ENCODE data around the gene PICK1.

Gene PICK1

GRCh38 chr22:38124236-38124974 lies 67.2 kb downstream of the PICK1 start:
- DNase-seq (ENCODE audit: insufficient read length, low spot score), result no peak
- TF ChIP-seq SPI1 (IDR thresholded peaks at IDR 0.05; ENCODE audit: low read depth, low read length) (no peak), PAX5 (IDR thresholded peaks at IDR 0.05; ENCODE audit: insufficient read depth, low read length, severe bottlenecking) (no peak)
- FAIRE-seq, result no peak

- no peak for FAIRE-seq
- no peak for DNase-seq (ENCODE audit: insufficient read length, low spot score)
- no peak for TF ChIP-seq PAX5 (IDR thresholded peaks at IDR 0.05; ENCODE audit: insufficient read depth, low read length, severe bottlenecking)
- no peak for TF ChIP-seq POLR2AphosphoS5 (IDR thresholded peaks at IDR 0.05; ENCODE audit: low read depth, low read length)
- TF ChIP-seq POLR2A (IDR thresholded peaks at IDR 0.05; ENCODE audit: low read depth, low read length), result no peak
- no peak for TF ChIP-seq POU2F2 (IDR thresholded peaks at IDR 0.05; ENCODE audit: low read depth, low read length)
- TF ChIP-seq TAF1 (IDR thresholded peaks at IDR 0.05; ENCODE audit: low read depth, low read length), result no peak
- TF ChIP-seq SPI1 (IDR thresholded peaks at IDR 0.05; ENCODE audit: low read depth, low read length), result no peak
These were observed 67.9 kb downstream of the PICK1 start for GRCh38 chr22:38125038-38125610.
